ENCODE data around the gene EXOC4. TPM values are rescaled to one million over a fixed set of nuclear protein-coding genes. Genes with fewer than 3 reads are reported as not detected.

EXOC4 gene
- total RNA-seq, 1 experiment from 2014 or later, result 75.8 TPM

GRCh38 chr7:133576612-133577168, 323.8 kb downstream of the EXOC4 start:
- Mint-ChIP-seq H3K9me3 (no peaks in the 10 kb centered on the region), H3K27ac (no peak overlapping the region), H3K27me3 (ENCODE audit: low read depth) (no peaks in the 10 kb centered on the region), H3K4me3 (no peak overlapping the region), H3K4me1 (peaks cover 14 to 17% of the 10 kb centered on the region in 2 experiments), H3K36me3 (ENCODE audit: insufficient read depth in 1 of 3, low read depth in 3 of 3) (peaks cover 0 to 2% (median 0%) of the 10 kb centered on the region in 3 experiments; a peak in 1 of 7 replicates)
- Histone ChIP-seq H4K91ac (ENCODE audit: insufficient read length, low read depth, low read length) (no peak overlapping the region), H2BK120ac (ENCODE audit: low read depth, low read length, poor library complexity, severe bottlenecking) (no peak overlapping the region), H3K79me1 (ENCODE audit: insufficient read depth, low read depth, low read length, poor library complexity, severe bottlenecking) (no peaks in the 10 kb centered on the region), H3T11ph (ENCODE audit: low read length) (no peak overlapping the region), H4K5ac (ENCODE audit: insufficient read length, low read depth, low read length) (no peak overlapping the region), H2BK20ac (ENCODE audit: low read depth, low read length, poor library complexity, severe bottlenecking) (no peak overlapping the region), H3K14ac (ENCODE audit: insufficient read depth, low read length) (no peak overlapping the region), H2AK5ac (ENCODE audit: insufficient read length, low read length) (no peak overlapping the region), H3K79me2 (ENCODE audit: insufficient read depth, low read length) (no peaks in the 10 kb centered on the region), H3K27me3 (ENCODE audit: insufficient read depth, low read length) (no peaks in the 10 kb centered on the region), H3K23ac (ENCODE audit: insufficient read length, low read depth, low read length) (no peak overlapping the region), H3K9me3 (ENCODE audit: control insufficient read depth, low read depth, low read length) (no peaks in the 10 kb centered on the region), H3K18ac (ENCODE audit: insufficient read length, low read depth, low read length) (no peak overlapping the region), H3K4me1 (ENCODE audit: insufficient read depth, low read length) (no peaks in the 10 kb centered on the region; the same call in 1 of the 2 replicates), H3K4me2 (ENCODE audit: insufficient read depth, insufficient read length, low read length) (no peak overlapping the region), H3K23me2 (ENCODE audit: insufficient read length, low read depth, low read length, poor library complexity, severe bottlenecking) (no peaks in the 10 kb centered on the region), H2AFZ (ENCODE audit: low read length) (no peak overlapping the region), H3K4ac (ENCODE audit: low read depth, low read length) (no peak overlapping the region), H2BK5ac (ENCODE audit: insufficient read length, low read length) (no peak overlapping the region), H3K56ac (ENCODE audit: insufficient read length, low read depth, low read length) (no peak overlapping the region), H2BK12ac (ENCODE audit: insufficient read length, low read depth, low read length) (no peak overlapping the region), H2BK15ac (ENCODE audit: low read depth, low read length) (no peak overlapping the region), H3K27ac (ENCODE audit: insufficient read length, low read depth, low read length) (no peak overlapping the region), H4K20me1 (ENCODE audit: control insufficient read depth, insufficient read depth, insufficient read length) (no peaks in the 10 kb centered on the region), H3K9ac (ENCODE audit: extremely low read depth, insufficient read length, low read length) (no peak overlapping the region), H4K8ac (replicated peaks; ENCODE audit: insufficient read length, low read depth, low read length) (no peak overlapping the region)
- WGBS (ENCODE audit: extremely low coverage, insufficient read length, low lambda C conversion rate), result 100% methylated on average over 1 of the region's 6 CpGs
- no peak for DNase-seq
- TF ChIP-seq, protein P1, sequence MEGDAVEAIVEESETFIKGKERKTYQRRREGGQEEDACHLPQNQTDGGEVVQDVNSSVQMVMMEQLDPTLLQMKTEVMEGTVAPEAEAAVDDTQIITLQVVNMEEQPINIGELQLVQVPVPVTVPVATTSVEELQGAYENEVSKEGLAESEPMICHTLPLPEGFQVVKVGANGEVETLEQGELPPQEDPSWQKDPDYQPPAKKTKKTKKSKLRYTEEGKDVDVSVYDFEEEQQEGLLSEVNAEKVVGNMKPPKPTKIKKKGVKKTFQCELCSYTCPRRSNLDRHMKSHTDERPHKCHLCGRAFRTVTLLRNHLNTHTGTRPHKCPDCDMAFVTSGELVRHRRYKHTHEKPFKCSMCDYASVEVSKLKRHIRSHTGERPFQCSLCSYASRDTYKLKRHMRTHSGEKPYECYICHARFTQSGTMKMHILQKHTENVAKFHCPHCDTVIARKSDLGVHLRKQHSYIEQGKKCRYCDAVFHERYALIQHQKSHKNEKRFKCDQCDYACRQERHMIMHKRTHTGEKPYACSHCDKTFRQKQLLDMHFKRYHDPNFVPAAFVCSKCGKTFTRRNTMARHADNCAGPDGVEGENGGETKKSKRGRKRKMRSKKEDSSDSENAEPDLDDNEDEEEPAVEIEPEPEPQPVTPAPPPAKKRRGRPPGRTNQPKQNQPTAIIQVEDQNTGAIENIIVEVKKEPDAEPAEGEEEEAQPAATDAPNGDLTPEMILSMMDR (conservative IDR thresholded peaks at IDR 0.05), result no peak
